HG03558 (cell line): ENCODE measurements around the gene RPS19.
"Not testable (repeated sequence)": the region's sequence is repeated elsewhere in the genome, so short reads cannot be mapped to it uniquely, and the experiment has no call there.

Experiments
- ATAC-seq: cut with Tn5 transposase; IDR thresholded peaks from one replicate; pipeline ENCODE4 v1.9.1; 2021; ENCODE audit warnings: moderate number of reproducible peaks; ENCODE audit not compliant: unreplicated experiment; ENCODE audit errors: extremely low read depth

Gene RPS19

DNA sequence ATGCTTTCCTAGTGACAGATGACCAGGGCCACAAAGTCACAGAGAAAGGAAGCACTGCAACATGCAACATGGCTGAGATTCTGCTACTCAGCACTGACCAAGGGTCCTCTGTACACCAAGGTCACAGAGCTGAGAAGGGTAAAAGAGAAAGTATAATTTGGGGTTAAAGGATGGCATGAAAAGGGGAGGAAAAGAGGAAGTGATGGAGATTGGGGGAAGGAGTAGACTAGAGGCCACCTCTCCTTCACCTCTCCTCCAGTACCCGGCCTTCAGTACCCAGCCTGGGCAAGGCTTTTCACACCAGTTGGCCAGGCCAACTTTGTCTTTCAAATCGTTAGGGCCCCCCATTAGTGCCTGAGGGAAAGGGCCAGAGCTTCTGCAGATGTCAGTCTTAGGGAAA lies 6.3 kb upstream of the RPS19 start:
- no peak for ATAC-seq

DNA sequence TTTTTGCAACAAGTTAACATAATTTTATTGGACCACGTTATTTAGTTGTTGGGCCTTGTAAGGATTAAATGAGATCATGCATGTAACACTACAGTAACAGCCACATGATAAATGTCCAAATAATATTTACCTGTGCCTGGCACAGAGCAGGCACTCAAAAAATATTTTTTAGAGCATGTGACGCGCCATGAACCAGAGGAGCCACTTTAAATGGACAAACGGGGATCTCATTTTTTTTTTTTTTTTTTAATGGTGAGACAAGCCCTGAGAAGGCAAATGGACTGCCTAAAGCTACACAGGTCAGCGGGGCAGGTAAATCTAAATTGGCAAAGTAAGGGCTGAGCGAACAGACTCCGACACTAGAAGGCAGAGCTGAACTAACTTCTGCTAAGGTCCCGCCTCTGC lies 840 bp upstream of the RPS19 start:
- ATAC-seq: no peak

DNA sequence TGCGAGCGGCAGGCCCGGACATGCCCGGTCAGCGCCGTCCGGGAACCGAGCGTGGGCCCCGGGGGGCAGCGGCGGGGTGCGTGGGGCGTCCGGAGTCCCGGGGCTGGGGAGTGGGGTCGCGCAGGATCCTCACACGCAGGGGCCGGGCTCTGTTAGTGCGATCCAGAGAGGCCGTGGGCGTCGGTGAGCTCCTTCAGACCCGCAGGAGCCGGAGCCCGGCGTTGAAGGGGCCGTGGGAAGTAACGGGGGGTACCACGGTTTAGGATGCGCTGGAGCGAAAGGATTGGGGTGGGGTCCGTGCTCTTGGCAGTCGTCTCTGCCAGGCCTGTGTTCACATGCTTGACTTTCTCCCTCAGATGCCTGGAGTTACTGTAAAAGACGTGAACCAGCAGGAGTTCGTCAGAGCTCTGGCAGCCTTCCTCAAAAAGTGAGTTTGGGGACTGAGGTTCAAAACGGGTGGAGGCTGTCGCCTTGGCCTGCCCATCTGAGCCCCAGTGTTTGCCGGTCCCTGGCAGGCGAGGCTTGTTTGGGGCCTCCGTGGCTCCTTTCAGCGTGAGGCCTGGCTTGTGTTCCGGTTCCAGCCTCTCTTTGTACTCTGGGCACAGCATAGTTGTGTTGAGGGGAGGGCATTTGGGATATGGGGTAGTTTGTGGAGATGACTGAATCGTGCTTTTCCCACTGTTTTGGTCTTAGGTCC lies 512 bp downstream of the RPS19 start:
- ATAC-seq: no peak

DNA sequence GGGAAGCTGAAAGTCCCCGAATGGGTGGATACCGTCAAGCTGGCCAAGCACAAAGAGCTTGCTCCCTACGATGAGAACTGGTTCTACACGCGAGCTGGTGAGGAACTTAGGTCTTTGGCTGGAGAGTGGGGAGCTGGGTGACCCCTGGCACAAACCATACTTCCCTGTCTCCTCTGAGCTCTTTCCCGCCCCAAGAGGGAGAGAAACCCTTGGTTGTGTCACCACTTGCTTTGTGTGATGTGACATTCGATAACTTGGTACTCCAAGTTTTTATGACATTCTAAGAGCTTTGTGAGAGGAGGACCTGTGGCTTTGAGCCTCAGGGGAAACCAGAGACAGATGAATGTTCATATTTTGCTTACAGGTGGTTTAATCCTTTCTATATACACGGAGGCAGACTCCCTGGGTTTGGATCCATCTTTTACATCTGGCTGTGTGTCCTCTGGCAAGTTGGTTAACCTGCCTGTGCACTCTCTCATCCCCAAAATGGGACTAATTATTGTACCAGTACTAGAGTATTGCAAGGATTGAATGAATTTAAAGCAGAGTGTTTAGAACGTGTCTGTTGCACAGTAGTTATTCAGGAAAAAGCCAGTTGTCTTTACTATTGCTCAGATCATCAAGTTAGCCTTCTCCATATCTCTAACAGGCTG lies 1.2 kb downstream of the RPS19 start:
- no peak for ATAC-seq

DNA sequence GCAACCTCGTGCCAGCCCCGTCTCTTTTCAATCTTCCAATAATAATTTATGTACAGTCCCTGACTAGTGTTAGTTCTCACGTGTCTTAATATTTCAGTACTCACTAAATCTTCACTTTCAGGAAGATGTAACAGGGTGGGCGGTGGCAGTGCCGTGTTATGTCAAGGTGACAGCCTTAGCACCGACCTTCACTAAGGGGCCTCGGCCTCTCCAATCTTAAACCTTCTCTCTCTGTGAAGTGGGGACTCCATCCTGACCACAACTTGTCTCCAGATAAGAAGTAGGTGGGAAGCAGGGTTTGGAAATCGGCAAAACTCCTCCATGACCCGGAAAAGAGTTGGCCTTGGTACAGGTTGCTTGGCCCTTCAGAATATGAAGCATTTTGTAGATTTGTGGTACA lies 1.8 kb downstream of the RPS19 start:
- ATAC-seq: no peak

DNA sequence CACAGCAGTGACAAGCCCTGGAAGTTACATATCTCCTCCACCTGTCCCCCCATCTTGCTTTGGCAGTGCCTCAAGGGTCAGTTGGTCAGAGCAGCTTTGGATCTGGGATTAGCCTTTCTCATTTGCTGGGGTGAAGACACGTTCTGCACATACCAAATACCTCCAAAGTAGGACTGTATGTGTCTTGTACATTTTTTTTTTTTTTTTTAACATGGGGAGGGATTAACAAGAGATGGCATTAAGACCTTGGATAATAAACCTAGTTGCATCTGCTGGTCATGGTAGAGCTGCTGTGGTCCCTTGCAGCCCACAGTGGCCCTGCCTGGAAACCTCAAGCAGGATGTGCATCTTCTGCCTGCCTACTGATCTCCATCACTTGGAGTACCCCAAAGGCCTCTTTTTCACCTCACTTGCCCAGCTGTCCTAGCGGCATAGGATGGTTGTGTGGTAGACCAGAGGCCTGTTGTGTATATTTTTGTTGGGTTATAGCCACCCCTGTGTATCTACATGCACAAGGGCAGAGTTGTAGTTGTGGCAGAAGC lies 2.5 kb downstream of the RPS19 start:
- ATAC-seq: no peak

DNA sequence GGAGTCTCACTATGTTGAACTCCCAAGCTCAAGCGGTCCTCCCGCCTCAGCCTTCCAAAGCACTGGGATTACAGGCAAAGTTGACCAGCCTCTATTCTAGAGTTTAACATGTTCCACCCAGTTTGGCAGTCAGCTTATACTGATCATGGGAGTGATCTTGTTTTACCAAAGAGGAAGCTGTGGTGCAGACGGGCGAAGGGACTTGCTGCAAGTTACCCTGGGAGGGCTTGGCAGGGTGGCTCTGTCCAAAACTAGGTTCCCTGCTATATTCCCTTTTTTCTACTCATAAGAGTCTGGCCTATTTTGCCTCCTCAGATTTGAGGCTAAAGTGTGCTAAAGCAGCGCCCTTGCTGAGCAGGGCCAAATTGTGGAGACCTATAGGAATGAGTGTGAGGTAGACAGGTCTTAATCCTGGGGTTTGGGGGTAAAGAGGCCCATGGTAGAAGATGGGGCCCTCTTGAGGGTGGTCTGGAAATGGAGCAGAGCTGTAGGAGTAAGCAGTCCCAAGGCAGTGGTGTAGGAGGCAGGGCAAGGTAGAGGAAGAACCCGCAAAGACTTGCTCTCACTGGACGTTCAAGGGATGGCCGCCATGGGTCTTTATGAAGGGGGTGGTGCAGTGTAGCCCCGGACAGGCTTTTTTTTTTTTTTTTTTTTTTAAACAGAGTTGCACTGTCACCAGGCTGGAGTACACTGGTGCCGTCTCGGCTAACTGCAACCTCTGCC lies 3.3 kb downstream of the RPS19 start:
- no peak for ATAC-seq

DNA sequence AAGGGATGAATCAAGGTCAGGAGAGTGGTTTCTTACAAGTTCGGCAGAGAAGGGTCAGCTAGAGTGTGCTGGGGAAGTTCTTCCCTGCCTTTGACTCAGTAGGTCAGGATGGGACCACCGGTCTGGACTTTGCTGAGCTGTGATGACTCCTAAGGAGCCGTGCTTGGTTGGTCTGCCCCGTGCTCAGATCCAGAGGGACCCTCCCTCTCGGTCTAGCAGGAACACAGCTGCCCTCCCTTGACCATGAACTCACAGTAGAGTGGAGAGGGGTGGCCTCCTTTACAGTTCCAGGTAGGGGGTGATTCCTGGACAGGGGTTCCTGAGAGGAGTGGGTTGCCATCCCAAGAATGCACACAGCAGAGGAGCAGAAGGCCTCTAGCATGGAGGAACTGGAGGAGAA lies 4.3 kb downstream of the RPS19 start:
- ATAC-seq: no peak

DNA sequence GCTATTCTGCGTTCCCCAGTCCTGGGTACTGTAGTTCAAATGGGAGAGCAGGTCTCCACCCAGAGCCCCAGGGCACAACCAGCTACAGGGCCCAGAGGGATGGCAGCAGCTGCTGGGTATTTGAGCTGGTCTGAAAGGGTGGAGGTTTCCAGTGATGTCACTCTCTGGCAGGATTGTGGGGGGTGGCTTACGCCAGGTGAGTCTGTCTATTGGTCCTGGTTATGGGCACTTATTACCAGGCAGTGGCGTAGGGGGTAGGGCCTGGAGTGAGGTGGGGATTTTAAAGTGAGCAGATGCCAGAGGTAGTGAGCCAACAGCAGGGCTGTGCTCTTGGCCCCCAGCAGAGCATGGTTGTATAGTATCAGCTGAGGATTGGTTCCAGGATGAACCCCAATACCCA lies 6.2 kb downstream of the RPS19 start:
- no peak for ATAC-seq

DNA sequence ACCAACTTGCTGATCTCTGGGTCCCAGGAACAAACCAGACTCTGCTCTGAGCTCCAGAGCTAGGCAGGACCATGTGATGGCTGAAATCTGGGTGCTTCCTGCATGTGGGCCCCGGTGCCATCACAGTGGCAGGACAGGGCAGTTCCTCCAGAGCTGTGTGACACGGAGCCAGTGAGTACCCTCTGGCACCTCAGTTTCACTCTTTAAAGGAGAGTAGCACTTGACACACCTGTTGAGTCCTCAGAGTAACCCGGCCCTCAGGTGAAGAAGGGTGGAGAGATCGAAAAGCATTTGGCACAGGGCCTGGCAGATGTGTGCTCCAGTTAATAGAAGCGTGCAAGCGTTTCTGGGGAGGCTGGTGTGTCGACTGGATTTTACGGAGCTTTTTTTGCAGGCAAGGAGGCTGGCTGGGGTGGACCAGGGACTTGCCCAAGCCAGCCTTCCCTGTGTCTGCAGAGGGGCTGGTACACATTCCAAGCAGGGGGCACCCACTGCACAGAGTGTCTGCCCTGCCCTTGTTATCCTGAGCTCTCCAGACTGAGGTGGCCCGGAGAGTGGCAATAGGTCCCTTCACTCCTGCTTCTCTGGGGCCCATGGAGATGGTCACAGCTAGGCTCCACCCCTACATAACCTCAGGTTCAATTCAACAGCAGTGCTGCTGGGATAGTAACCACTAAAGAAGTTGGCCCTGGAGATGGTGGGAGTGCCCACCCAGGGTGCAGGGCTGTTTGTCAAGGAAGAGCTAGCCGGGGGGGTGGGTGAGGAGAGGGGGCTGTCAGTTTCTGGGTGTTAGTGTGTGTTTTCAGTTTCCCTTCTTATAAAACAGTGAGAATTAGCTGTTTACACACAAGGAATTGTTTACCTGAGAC lies 8.3 kb downstream of the RPS19 start:
- ATAC-seq: no peak

DNA sequence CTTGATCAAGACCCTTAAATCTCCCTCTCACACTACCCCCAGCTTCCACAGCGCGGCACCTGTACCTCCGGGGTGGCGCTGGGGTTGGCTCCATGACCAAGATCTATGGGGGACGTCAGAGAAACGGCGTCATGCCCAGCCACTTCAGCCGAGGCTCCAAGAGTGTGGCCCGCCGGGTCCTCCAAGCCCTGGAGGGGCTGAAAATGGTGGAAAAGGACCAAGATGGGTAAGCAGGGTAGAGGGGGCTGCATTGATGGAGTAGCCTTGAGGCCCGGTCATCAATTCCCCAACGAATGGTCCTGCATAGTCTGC lies 8.9 kb downstream of the RPS19 start:
- ATAC-seq: no peak

DNA sequence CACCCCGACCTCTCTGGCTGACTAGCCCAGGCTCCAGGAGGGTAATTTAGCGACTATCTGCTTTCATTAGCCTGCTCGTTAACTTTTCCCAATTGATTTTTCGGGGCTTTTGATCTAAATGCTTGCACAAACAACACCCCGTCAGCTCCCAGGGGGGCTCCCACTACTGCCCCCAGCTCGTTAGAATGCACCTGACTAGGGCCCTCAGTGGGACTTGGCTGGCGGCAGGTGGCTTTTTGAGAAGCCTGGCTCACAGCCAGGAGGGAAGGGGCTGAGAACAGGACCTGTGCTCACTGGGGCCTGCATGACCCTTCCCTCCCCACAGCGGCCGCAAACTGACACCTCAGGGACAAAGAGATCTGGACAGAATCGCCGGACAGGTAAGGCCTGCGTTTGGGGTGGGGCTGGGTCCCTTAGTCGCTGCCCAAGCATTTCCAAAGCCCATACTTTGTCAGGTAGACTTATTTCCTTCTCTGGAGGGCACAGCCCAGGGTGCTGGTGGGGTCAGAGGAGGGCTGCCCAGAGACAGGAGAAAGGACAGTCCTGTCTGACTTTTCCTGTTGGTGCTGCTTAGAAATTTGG lies 9.4 kb downstream of the RPS19 start:
- no peak for ATAC-seq

DNA sequence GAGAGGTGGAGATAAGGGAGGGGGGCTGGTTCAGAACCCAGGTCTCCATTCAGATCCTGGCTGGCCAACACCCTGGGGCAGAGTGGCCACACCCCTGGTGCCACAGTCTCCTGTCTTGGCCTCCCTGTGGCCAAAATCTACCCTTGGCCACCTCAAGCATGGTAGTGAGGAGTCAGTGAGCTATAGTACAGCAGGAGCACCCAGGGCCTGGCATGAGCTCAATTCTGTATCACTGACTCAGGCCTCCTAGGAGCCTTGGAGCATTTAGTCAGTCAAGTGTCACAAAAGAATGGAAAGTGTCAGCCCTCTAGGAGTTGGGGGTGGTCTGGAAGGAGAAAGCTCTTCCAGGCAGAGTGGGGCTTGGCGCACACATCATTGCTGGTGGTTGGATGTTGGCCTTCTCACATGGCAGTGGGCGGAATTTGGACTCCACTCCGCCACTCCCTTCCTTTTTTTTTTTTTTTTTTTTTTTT lies 10.4 kb downstream of the RPS19 start:
- no peak for ATAC-seq

DNA sequence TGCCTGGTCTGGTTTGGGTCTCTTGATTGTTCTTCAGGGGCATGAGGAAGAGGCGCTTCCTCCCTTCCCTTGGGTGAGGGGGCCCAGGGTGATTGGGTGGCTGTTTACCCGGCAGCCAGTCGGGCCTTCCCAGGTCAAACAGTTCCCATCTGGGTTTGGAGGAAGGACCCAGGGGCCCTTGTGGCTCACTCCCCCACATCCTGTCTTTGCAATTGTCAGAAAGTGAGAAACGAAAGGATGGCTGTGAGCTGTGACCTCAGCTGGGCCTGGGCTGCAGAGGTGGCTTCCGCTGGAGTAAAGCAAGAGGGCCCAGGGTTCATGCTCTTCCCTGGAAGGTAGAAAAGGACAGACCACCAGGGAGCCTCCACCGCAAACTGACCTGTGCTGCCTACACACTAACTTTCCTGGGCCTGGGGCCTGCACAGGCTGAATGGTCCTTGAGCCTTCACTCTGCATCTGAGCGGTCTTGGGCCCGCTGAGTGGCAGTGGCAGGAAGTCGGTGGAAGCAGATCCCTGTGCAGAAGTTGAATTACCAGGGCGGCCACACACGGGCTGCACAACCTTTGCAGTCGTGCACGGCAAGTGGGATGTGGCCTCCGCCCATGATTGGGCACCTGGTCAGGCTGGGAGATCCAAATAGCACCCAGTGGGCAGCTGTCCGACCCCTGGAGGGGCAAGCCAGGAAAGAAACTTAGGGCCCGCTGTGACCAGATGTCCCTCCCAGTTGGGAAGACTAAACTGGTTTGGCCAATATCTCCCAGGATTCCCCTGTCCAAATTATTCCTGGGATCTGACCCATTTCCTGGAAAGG lies 11.7 kb downstream of the RPS19 start:
- ATAC-seq: no peak

DNA sequence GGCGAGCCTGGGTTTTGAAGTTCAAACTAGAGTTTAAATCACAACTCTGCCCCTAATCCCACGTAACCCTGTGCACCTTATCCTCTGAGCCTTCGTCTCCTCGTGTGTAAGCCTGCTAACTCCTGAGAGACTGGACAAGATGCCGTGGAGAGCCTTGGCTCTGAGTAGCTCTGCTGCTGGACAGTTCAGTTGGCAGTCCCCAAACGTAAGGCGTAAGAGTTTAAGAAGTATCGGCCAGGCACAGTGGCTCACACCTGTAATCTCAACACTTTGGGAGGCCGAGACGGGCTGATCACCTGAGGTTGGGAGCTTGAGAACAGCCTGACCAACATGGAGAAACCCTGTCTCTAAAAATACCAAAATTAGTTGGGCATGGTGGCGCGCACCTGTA lies 12.3 kb downstream of the RPS19 start:
- no peak for ATAC-seq

DNA sequence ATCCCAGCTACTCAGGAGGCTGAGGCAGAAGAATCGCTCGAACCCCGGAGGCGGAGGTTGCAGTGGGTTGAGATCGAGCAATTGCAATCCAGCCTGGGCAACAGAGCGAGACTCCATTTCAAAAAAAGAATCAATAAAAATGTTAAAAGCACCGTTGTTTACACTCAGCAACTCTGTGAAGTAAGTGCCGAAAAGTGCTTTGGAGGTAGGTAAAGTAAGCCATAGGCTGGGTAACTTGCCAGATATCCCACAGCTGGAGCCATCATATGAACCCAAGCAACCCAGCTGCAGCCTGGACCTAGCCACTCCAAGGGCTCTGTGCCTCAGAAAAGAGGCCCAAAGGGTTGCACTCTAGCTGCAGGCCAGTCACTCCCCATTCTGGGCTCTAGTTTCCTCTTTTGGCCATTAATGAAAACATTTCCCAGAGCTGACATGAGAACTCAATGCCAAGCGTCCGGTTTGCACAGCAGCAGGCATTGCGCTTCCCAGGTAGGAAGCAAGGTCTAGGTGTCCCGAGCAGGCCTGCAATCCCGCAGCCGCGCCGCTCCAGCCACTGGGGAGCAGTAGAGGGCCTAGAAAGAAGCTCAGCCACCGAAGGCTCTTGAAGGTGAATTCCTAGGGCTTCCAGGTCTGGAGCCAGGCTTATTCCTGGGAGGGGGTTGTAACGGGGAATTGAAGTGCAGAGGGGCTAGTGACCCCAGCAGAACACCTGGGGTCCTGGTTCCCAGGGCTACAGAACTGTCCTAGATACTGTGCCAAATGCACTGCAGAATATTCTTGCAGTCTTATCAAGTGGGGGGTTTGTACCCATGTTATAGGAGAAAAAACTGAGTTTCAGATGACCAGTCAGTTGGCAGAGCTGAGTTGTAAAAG lies 13.0 kb downstream of the RPS19 start:
- ATAC-seq: no peak

DNA sequence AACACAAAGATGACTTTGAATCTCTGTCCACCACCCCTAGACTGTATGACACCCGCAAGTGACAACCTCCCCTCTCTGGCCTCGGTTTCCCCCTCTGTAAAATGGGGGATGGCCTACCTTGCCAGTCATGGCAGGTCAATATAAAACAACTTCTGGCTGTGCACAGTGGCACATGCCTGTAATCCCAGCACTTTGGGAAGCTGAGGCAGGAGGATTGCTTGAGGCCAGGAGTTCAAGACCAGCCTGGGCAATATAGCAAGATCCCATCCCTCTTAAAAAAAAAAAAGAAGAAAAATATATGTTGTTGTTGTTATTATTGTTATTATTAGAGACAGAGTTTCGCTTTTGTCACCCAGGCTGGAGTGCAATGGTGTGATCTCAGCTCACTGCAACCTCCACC lies 15.9 kb downstream of the RPS19 start:
- ATAC-seq: not testable (repeated sequence)
